Neuron (in vitro differentiated cells): ENCODE measurements around the gene RBM5.
"Not testable (repeated sequence)": the region's sequence is repeated elsewhere in the genome, so short reads cannot be mapped to it uniquely, and the experiment has no call there.

Experiments
- H2AFZ ChIP-seq: one replicate; pipeline ENCODE4 v1.6.1; 2013; ENCODE audit warnings: low read depth, mild to moderate bottlenecking, inconsistent platforms, low read length, moderate library complexity
- H3K27me3 ChIP-seq: one replicate; pipeline ENCODE4 v1.6.1; 2013; ENCODE audit warnings: low read length; ENCODE audit not compliant: insufficient read depth
- H3K36me3 ChIP-seq: one replicate; pipeline ENCODE4 v1.6.1; 2013; ENCODE audit warnings: low read length; ENCODE audit not compliant: insufficient read depth
- H3K4me1 ChIP-seq: one replicate; pipeline ENCODE4 v1.6.1; 2013; ENCODE audit warnings: low read length; ENCODE audit not compliant: insufficient read depth
- H3K4me3 ChIP-seq: 2 replicates; pipeline ENCODE4 v1.5.1; 2013; ENCODE audit warnings: mild to moderate bottlenecking, low read length, moderate library complexity
- H3K9me3 ChIP-seq: one replicate; pipeline ENCODE4 v1.6.1; 2013; ENCODE audit warnings: low read length

Gene RBM5

DNA sequence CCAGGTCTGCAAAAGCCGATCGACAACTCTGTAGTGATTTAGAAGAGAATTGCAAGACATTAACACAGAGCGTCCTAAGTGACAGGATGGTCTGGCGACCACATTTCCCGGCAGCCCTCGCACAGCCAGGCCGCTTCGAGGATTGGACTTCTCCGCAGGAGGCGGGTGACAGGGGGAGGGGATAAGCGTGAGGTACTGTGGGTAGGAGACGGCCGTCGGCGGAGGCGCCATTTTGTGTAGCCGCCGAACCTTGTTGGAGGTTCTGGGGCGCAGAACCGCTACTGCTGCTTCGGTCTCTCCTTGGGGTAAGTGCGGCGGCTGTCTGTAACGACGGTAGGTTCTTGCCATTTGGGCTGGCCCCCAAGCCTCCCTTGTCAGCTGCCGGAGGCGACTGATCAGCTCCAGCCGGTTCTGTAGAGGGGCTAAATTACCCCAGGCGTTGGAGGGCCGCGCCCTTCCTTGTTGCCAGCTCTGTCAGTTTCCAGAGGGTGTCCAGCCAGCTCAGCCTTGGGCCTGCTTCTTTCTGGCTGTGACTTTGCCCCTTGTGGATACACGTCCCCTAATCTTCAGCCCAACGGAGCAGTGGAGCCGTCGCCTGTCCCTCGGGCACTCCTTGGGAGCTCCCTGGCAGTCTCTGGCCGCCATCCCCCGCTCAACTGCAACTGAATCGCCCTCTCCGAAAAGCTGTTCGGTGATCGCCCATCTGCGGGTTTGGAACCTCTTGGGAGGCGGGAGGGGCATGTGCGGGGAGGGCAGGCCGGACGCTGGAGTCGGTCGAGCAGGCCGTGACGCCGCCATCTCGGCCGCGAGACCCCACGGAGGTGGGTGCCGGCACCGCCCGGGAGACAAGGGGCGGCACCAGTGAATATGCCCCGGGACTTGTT, at the start of gene RBM5:
Gene RBM5 (plus strand): TSS at position 195 of the 884 bp plus-strand sequence. CDS start 1,516 bp downstream, outside the sequence.
- Histone ChIP-seq H2AFZ (peak within 1 kb of the TSS; percentile 41), H3K4me1 (peaks cover 16% of the 10 kb centered on the region), H3K9me3 (no peaks in the 10 kb centered on the region), H3K36me3 (peaks cover 37% of the 10 kb centered on the region), H3K27me3 (no peaks in the 10 kb centered on the region), H3K4me3 (peak within 1 kb of the TSS; percentile 76)

DNA sequence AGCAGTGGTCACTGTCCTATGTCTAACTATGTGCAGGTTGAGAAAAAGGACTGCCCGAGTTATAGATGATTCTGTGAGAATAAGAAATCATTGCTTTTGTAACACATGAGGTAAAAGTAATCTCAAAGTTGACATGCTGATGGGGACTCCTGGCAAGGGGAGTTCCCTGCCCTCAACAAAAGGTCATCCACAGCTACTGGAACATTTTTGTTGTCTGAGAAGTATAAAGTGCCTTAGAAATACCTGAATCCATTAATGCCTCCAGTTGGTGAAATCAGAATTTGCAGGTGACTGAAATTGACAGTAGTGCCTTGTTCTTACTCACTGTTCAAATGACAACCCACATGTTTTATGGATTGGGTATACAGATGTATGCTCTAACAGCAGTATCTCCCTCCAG, 43.7 kb upstream of the RBM5 start:
- H3K36me3 ChIP-seq: peaks cover 20% of the 10 kb centered on the region
- H3K4me3 ChIP-seq: no peak overlapping the region
- no peak overlapping the region for H2AFZ ChIP-seq

DNA sequence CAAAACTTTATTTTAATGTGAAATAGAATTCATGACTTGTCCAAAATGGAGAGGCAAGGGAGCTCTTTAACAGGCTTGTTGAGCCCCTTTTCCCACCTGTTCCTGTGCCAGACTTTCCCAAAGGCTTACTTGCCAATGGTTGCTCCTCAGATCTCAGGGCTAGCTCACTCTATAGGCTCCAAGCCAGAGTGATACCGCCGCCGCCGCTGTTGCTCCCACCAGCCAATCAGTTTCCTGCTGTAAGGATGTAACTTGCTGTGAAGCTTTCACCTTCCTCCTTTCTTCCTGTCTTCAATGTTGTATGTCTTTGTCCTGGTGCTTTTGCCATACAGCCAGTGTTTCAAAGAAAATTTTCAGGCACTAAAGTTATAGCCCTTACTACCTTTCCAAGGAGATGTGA, 41.3 kb upstream of the RBM5 start:
- Histone ChIP-seq H3K36me3 (peaks cover 39% of the 10 kb centered on the region), H3K27me3 (no peaks in the 10 kb centered on the region), H3K4me3 (no peak overlapping the region), H3K4me1 (no peaks in the 10 kb centered on the region), H2AFZ (no peak overlapping the region), H3K9me3 (no peaks in the 10 kb centered on the region)

More for the DNA sequence above, 43.7 kb upstream of the RBM5 start:
- Histone ChIP-seq H3K4me1 (no peaks in the 10 kb centered on the region), H3K9me3 (no peaks in the 10 kb centered on the region), H3K27me3 (no peaks in the 10 kb centered on the region)

DNA sequence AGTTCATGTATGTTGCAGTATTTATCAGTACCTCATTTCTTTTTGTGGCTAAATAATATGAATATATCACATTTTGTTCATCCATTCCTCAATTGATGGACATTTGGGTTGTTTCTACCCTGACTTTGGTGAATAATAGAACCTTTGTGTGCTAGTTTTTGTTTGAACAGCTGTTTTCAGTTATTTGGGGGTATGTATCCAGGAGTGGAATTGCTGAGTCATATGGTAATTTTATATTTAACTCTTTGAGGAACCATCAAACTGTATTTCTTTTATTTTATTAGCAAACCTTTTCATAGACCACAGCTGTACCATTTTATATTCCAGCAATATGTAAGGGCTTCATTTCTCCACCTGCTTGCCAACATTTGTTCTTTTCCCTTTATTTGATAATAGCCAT, 38.4 kb upstream of the RBM5 start:
- Histone ChIP-seq H3K4me3 (no peak overlapping the region), H3K4me1 (no peaks in the 10 kb centered on the region), H2AFZ (no peak overlapping the region), H3K36me3 (peaks cover 64% of the 10 kb centered on the region), H3K9me3 (no peaks in the 10 kb centered on the region), H3K27me3 (no peaks in the 10 kb centered on the region)

DNA sequence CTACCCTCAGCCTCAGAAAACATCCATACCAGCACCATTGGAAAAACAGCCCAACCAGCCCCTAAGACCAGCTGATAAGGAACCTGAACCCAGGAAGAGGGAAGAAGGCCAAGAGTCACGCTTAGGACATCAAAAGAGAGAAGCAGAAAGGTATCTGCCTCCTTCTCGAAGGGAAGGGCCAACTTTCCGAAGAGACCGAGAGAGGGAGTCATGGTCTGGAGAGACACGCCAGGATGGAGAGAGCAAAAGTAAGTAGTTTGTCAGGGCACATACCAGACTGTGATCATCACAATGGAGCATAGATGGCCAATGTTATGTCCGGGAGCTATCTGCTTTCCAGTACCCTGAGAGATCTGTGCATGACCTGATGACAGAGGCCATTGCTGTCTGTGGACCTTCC, 31.0 kb upstream of the RBM5 start:
- Histone ChIP-seq H3K9me3 (no peaks in the 10 kb centered on the region), H3K36me3 (peaks cover 76% of the 10 kb centered on the region), H3K4me1 (no peaks in the 10 kb centered on the region), H2AFZ (no peak overlapping the region), H3K27me3 (no peaks in the 10 kb centered on the region), H3K4me3 (no peak overlapping the region)

DNA sequence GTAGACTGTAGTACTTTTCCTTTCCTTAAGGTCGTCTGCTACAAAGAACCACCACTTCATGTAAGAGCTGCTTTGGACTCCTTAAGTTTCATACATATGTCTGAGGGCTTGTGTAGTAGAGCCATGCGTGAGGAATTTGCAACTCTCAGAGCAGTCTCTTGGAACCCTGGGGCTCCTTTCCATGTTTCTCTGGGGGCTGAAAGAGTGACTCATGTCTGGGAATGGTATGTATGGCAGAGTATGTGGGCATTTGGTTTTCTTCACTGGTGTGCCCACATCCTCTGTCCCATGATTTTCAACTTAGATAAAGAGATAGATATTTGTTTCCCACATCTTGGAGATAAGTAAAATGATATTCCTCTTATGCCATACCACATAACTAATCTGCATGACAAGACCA, 20.6 kb upstream of the RBM5 start:
- Histone ChIP-seq H3K4me3 (no peak overlapping the region), H3K9me3 (no peaks in the 10 kb centered on the region), H3K4me1 (no peaks in the 10 kb centered on the region), H3K27me3 (no peaks in the 10 kb centered on the region), H2AFZ (no peak overlapping the region), H3K36me3 (peaks cover 89% of the 10 kb centered on the region)

DNA sequence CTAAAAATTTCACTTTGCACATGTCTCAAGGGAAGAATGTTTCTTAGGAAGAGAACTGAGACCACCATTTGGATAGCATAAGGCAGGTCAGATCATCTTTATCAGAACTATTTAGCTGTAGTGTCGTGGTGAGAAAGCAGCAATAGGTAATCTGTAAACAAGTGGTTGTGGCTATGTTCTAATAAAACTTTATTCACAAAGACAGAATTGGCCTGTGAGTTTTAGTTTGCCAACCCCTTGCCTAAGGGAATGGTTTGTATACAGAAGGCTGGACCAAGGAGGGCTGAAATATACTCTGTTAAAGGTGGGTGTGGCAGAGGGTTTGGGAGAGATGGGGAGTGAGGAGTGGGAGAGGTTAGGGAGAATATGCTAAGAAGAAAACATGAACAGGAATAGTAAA, 10.6 kb upstream of the RBM5 start:
- H3K36me3 ChIP-seq: peaks cover 31% of the 10 kb centered on the region
- H3K4me1 ChIP-seq: peaks cover 4% of the 10 kb centered on the region
- no peak overlapping the region for H2AFZ ChIP-seq
- H3K4me3 ChIP-seq: no peak overlapping the region
- H3K9me3 ChIP-seq: no peaks in the 10 kb centered on the region
- no peaks in the 10 kb centered on the region for H3K27me3 ChIP-seq

DNA sequence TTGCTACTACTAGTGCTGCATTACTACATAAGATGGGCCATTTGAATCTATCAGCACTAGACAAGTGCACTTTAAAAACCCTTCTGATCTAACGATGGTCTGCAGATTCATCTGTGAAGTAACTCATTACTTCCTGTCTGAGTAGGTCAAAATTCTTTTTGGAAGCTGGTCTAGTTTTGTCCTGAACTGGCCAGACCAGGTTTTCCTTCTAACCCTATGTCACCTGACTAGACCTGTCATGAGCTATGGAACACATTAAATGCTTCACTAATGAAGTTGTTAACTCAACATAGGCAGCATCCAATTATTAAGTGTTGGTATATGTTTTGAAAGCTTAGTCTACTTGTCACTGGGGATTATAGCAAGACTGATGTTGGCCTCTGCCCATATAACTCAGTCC, 10.1 kb upstream of the RBM5 start:
- peaks cover 25% of the 10 kb centered on the region for H3K36me3 ChIP-seq
- no peak overlapping the region for H2AFZ ChIP-seq
- peaks cover 8% of the 10 kb centered on the region for H3K4me1 ChIP-seq
- no peaks in the 10 kb centered on the region for H3K27me3 ChIP-seq
- no peak overlapping the region for H3K4me3 ChIP-seq
- H3K9me3 ChIP-seq: no peaks in the 10 kb centered on the region

DNA sequence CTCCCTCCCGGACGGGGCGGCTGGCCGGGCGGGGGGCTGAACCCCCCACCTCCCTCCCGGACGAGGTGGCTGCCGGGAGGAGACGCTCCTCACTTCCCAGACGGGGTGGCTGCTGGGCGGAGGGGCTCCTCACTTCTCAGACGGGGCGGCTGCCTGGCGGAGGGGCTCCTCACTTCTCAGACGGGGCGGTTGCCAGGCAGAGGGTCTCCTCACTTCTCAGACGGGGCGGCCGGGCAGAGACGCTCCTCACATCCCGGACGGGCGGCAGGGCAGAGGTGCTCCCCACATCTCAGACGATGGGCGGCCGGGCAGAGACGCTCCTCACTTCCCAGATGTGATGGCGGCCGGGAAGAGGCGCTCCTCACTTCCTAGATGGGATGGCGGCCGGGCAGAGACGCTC, 3.8 kb upstream of the RBM5 start:
- H2AFZ ChIP-seq, H3K9me3 ChIP-seq, H3K27me3 ChIP-seq, H3K4me1 ChIP-seq, H3K4me3 ChIP-seq, H3K36me3 ChIP-seq: not testable (repeated sequence)

DNA sequence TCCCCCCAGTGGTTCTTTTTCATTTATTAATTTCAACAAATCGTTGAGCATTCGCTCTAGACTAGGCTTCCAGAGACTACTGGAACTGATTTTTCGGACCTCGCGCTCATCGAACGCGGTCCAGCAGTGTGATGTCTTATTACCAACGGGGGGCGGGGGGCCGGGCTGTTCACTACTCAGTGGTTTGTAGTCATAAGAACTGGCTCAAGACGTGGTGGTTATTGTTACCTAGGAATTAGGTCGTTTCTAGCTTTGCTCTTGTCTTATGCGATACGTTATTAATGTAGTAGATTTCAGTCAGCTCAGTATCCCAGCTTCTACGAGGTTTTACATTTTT, 858 bp downstream of the RBM5 start:
- Histone ChIP-seq H3K4me1 (peaks cover 16% of the 10 kb centered on the region), H3K4me3 (peak overlapping the region; percentile 76), H3K9me3 (no peaks in the 10 kb centered on the region), H3K36me3 (peaks cover 42% of the 10 kb centered on the region), H2AFZ (no peak overlapping the region), H3K27me3 (no peaks in the 10 kb centered on the region)

DNA sequence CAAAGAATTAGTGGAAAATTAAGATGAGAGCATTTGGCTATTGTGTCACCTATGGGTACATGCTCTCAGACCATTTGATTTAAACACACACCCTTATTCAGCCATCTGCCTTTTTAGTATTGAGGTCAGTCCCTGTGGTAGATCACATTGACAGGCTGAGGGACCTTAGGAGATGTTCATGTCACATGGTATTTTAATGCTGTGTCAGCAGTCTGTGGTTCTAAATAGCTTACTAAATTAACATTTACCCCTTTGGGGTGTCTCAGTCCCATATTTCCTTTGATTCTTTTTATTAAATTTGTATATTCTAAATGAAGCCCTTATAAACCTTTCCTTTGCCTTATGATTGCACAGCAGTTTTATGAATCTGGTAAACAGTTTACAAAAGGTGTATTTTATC, 2.3 kb downstream of the RBM5 start:
- Histone ChIP-seq H3K36me3 (peaks cover 56% of the 10 kb centered on the region), H3K4me1 (peaks cover 16% of the 10 kb centered on the region), H2AFZ (no peak overlapping the region), H3K27me3 (no peaks in the 10 kb centered on the region), H3K4me3 (peak overlapping the region; percentile 76), H3K9me3 (no peaks in the 10 kb centered on the region)

DNA sequence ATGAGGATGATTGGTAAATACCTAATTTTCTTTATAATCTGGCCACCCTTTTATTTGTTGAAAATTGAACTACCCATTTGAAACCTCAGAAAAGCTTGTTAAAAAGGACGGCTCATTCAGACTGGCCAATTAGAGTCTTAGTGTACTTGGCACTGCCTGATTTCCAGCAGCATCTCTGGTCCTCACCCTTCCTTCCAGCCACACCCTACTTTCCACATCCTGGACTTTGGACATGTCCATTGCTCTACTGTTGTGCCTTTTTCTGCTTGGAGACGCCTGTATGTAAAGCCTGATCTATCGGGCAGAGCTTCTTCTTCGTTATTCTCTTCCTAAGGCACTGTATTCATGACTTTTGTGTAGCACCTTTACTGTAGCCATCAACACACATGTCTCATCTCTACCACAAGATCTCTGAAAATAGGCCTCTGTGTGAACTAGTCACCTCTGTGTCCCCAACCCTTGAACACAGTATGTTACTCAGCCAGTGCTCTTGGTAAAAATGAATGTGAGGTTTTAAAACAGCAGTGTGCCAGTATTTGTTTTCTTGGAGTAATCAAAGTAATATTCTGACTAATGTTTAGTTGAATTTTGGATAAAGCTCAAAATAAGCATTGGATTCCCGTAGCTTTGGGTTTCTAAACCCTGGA, 6.8 kb downstream of the RBM5 start:
- no peaks in the 10 kb centered on the region for H3K27me3 ChIP-seq
- no peak overlapping the region for H2AFZ ChIP-seq
- peaks cover 10% of the 10 kb centered on the region for H3K4me1 ChIP-seq
- no peak overlapping the region for H3K4me3 ChIP-seq
- peaks cover 86% of the 10 kb centered on the region for H3K36me3 ChIP-seq
- no peaks in the 10 kb centered on the region for H3K9me3 ChIP-seq

DNA sequence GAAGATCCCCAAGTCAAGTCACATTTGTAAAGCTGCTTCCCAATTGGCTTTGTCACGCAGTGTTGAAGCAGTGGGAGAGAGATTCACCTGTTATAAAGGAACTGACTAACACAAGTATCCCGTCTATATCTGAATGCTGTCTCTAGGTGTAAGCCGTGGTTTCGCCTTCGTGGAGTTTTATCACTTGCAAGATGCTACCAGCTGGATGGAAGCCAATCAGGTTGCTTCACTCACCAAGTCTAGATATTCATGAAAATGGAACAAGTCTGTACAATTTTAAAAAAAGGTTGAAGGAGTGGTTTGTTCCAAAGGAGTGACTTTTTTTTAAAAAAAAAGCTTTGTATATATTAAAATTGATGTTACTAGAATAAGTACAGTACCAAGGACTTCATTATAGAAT, 11.7 kb downstream of the RBM5 start:
- Histone ChIP-seq H3K4me1 (no peaks in the 10 kb centered on the region), H2AFZ (no peak overlapping the region), H3K27me3 (no peaks in the 10 kb centered on the region), H3K9me3 (no peaks in the 10 kb centered on the region), H3K4me3 (no peak overlapping the region), H3K36me3 (peaks cover 88% of the 10 kb centered on the region)
